ENCODE results near the gene SIPA1L3. TPM values are rescaled to one million over a fixed set of nuclear protein-coding genes. Genes with fewer than 3 reads are reported as not detected.

The SIPA1L3 gene
- total RNA-seq, 1 donor from 2014 or later: 8.8 TPM

- Histone ChIP-seq H3K36me3 (no peaks in the 10 kb centered on the region), H3K9me3 (replicated peaks) (no peaks in the 10 kb centered on the region), H3K4me3 (no peak overlapping the region), H3K27me3 (ENCODE audit: low read depth) (no peaks in the 10 kb centered on the region), H3K27ac (replicated peaks) (peak overlapping the region; percentile 47), H3K4me1 (peaks cover 8% of the 10 kb centered on the region)
- no peak for DNase-seq
- TF ChIP-seq CTCF (IDR thresholded peaks at IDR 0.05; ENCODE audit: borderline replicate concordance): no peak
- intact Hi-C loops (cut with micrococcal nuclease): no loop called here
Observed at GRCh38 chr19:37977992-37978391, 71.0 kb downstream of the SIPA1L3 start.

GRCh38 chr19:37979547-37980082, 72.6 kb downstream of the SIPA1L3 start:
- Histone ChIP-seq H3K4me1 (peaks cover 8% of the 10 kb centered on the region), H3K27ac (replicated peaks) (no peak overlapping the region), H3K36me3 (no peaks in the 10 kb centered on the region), H3K9me3 (replicated peaks) (no peaks in the 10 kb centered on the region), H3K27me3 (ENCODE audit: low read depth) (no peaks in the 10 kb centered on the region), H3K4me3 (no peak overlapping the region)
- DNase-seq: no peak
- TF ChIP-seq CTCF (IDR thresholded peaks at IDR 0.05; ENCODE audit: borderline replicate concordance): no peak
- intact Hi-C loops (cut with micrococcal nuclease): no loop called here

DNA sequence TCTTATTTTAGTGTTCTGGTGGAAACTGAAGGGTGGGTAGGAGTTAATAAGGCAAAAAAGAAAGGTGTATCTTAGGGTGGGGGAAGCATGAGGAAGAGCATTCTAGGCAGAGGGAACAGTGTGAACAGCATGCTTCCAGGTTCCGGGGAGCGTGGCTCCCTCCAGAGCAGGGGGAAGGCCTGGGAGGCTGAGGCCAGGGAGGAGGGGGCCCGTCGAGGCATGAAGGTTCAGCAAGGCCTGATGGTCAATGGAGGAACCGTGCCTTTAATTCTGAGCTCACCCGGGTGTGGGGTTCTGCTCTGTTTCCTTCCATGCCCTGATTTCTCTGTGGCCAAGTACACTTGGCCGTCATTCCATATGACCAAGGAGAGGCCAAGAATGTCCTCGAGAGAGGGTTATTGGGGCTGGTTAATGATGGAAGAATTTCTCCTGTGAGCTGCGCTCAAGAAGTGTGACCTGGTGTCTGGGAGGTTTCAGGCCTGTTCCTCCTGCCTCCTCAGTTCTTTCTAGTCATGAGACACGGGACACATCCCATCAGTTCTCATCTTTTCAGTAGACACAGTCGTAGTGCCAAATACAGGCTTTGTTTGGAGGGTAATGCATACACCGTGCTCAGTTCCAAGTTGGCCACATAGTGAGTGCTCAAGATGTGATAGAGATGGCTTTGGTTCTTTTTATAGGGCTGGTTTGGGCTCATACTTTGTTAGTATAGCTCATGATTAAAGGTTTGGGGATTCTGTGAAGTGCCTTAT, 73.6 kb downstream of the SIPA1L3 start:
- Histone ChIP-seq H3K9me3 (replicated peaks) (no peaks in the 10 kb centered on the region), H3K36me3 (no peaks in the 10 kb centered on the region), H3K4me1 (peaks cover 8% of the 10 kb centered on the region), H3K27ac (replicated peaks) (no peak overlapping the region), H3K4me3 (no peak overlapping the region), H3K27me3 (ENCODE audit: low read depth) (no peaks in the 10 kb centered on the region)
- intact Hi-C loops (cut with micrococcal nuclease): no loop called here
- no peak for TF ChIP-seq CTCF (IDR thresholded peaks at IDR 0.05; ENCODE audit: borderline replicate concordance)
- DNase-seq: no peak

DNA sequence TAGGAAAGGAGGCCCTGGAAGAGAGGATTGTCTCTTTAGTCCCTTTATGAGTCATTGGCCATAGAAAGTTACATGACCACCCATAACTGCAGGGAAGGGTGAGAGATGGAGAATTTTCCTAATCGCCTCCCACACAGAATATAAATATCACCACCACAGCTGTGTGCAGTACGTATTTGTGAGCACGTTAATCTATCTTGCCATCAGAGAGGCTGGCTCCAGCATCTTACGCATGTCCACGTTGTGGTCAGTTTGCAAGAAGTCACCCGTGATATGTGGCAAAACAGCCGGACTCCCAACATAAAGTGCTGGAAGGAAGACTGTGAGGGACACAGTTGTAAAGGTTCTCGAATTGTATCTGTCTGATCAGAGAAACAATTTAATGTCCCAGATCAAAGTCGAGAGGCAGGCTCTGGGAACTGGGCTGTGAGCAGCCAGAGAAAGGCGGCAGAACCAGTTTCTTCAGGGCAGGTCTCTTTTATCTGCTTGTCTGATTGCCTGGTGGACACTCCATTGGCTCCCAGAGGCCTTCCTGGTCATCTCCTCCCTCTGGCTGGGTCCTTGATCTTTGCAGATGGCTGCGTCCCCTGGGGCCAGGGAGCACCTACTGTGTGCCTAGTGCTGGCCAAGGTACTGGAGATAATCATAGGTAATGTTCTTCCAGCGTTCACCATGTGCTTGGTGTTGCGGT, 74.9 kb downstream of the SIPA1L3 start:
- no peak for DNase-seq
- Histone ChIP-seq H3K4me1 (peaks cover 8% of the 10 kb centered on the region), H3K27ac (replicated peaks) (no peak overlapping the region), H3K4me3 (no peak overlapping the region), H3K9me3 (replicated peaks) (no peaks in the 10 kb centered on the region), H3K36me3 (no peaks in the 10 kb centered on the region), H3K27me3 (ENCODE audit: low read depth) (no peaks in the 10 kb centered on the region)
- intact Hi-C loops (cut with micrococcal nuclease): no loop called here
- TF ChIP-seq CTCF (IDR thresholded peaks at IDR 0.05; ENCODE audit: borderline replicate concordance): no peak

GRCh38 chr19:37982655-37983054, 75.6 kb downstream of the SIPA1L3 start:
- Histone ChIP-seq H3K9me3 (replicated peaks) (no peaks in the 10 kb centered on the region), H3K27ac (replicated peaks) (no peak overlapping the region), H3K4me3 (no peak overlapping the region), H3K27me3 (ENCODE audit: low read depth) (no peaks in the 10 kb centered on the region), H3K36me3 (no peaks in the 10 kb centered on the region), H3K4me1 (peaks cover 8% of the 10 kb centered on the region)
- no peak for TF ChIP-seq CTCF (IDR thresholded peaks at IDR 0.05; ENCODE audit: borderline replicate concordance)
- intact Hi-C loops (cut with micrococcal nuclease): no loop called here
- DNase-seq: no peak
